SH-SY5Y (cell line): ENCODE measurements around the gene CPS1.

Experiments used
- GATA2 ChIP-seq: IDR thresholded peaks from 2 replicates; pipeline ENCODE4 v1.6.1; 2011; ENCODE audit warnings: mild to moderate bottlenecking, low read depth, low read length
- GATA3 ChIP-seq: IDR thresholded peaks from 2 replicates; pipeline ENCODE4 v1.6.1; 2011; ENCODE audit warnings: low read depth, mild to moderate bottlenecking, low read length, moderate library complexity

DNA sequence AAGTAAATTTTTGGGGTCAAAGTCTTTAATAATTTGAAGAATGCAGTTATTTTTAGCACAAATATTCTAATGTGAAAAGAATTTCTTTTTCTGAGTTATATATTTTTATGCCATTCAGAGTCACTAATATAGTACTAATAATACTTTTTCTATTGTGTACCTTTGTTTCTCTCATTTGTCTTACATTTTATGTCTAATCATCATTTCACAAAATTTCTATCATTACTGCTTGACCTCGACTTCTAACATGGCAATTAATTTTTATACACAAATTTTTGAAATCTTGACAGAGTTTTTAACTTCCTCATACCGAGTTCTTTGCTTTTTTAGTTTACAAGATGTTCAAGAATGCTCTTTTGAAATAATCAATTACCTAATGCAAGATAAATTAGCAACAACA is 8.4 kb upstream of the CPS1 start:
- no peak for TF ChIP-seq GATA2
- no peak for TF ChIP-seq GATA3
